Testis (tissue), 2 donors: ENCODE data around the gene RNF141.

ENCODE experiments used
- CTCF ChIP-seq, 3 experiments: fragments of 450-650 bp in 2 of 3; fragments of 200-600 bp in 1 of 3; sonication (generic) in 1 of 3; IDR thresholded peaks; one replicate each; pipeline ENCODE4 v1.5.1; 2016 to 2019; ENCODE audit warnings: antibody characterized with exemption in 3 of 3, mild to moderate bottlenecking in 2 of 3, moderate library complexity in 1 of 3
- POLR2A ChIP-seq: fragments of 450-650 bp; IDR thresholded peaks from one replicate; pipeline ENCODE4 v1.6.1; 2017; ENCODE audit warnings: antibody characterized with exemption, mild to moderate bottlenecking, moderate library complexity

GRCh38 chr11:10588904-10589303, 47.9 kb upstream of the RNF141 start:
- TF ChIP-seq CTCF (IDR thresholded peaks at IDR 0.05) (no peak), POLR2A (no peak)
